Muscle of leg (tissue), 11 donors: ENCODE data around the gene CDH13. TPM values are rescaled to one million over a fixed set of nuclear protein-coding genes. Genes with fewer than 3 reads are reported as not detected.

Source experiments
- DNase-seq: peaks from one replicate; pipeline ENCODE4 v3.0.0; 2013
- H3K27ac ChIP-seq: one replicate; pipeline ENCODE4 v1.5.1; 2013; ENCODE audit warnings: mild to moderate bottlenecking, low read length, control low read depth
- H3K27me3 ChIP-seq: one replicate; pipeline ENCODE4 v1.6.1; 2013; ENCODE audit warnings: low read length; ENCODE audit not compliant: control insufficient read depth, insufficient read depth
- H3K36me3 ChIP-seq: one replicate; pipeline ENCODE4 v1.6.1; 2013; ENCODE audit warnings: low read length; ENCODE audit not compliant: control insufficient read depth, insufficient read depth
- H3K4me1 ChIP-seq: one replicate; pipeline ENCODE4 v1.6.1; 2013; ENCODE audit warnings: low read length; ENCODE audit not compliant: control insufficient read depth, insufficient read depth
- H3K4me3 ChIP-seq: one replicate; pipeline ENCODE4 v1.5.1; 2013; ENCODE audit warnings: low read length, control low read depth
- H3K9me3 ChIP-seq: replicated peaks from 2 replicates; pipeline ENCODE4 v1.6.1; 2013; ENCODE audit warnings: low read depth, low read length; ENCODE audit not compliant: control insufficient read depth
- WGBS: methylation state at CpG from one replicate; pipeline ENCODE4 v1.1.5; 2013; ENCODE audit warnings: missing lambda C conversion rate; ENCODE audit not compliant: insufficient coverage; 5-methylcytosine and 5-hydroxymethylcytosine counted together
- polyA plus RNA-seq, 8 donors: library from polyadenylated mRNA; unstranded; fragments of 120-200 nt; gene quantifications; one replicate each; pipeline versions ENCODE4 v1.2.1 to v1.2.3, GENCODE V29; 2013; ENCODE audit warnings: inconsistent platforms in 1 of 8, low replicate concordance in 1 of 8; ENCODE audit not compliant: insufficient read length in 8 of 8, insufficient read depth in 1 of 8
- total RNA-seq: library from RNA; stranded (reverse); fragments of 120-200 nt; gene quantifications from one replicate; pipeline ENCODE4 v1.2.4, GENCODE V29; 2013

Gene CDH13
- total and polyA plus RNA-seq, 9 donors, result 30.5 to 55.7 (median 47.9) TPM

DNA sequence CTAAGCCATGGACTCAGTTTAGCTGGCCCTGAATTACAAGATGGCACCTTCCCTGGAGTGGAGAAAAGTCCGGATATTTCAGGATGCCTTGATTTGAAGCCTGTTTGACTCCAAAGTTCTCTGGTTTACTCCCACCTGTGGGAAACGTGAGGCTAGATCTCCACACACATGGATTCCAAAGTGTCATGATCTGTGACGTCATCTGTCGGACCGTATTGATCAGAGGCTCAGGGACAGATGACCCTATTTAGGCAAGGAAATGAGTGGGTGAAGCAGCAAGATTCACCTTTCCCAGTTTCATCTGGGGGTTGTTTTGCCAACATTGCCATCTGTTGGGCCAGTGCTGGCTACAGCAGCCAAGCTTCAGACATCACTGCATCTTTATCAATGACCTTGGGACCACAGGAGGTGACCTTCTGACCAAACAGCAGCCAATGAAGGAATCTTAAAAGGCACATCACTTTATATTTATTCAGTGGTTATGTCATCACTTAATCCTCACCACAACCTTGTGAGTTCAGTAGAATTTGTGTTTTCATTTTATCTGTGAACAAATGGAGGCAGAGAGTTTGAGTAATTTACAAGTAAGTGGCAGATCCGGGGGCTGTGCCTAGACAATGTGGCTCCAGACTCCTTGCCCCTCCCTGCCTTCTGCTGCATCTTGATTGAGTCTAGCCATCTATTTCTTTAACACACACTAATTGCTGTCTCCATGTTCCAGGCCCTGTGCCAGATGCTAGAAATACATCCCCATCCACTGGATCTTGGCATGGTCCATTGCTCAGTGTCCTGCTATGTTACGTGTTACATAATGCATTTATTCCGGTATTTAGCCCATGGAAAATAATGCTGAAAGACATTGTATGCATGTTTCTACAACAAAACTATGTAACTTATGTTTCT is 1.5 kb upstream of the CDH13 start:
- Histone ChIP-seq H3K4me3 (no peak overlapping the region), H3K9me3 (no peaks in the 10 kb centered on the region), H3K4me1 (peaks cover 27% of the 10 kb centered on the region), H3K27me3 (peaks cover 28% of the 10 kb centered on the region), H3K27ac (no peak overlapping the region), H3K36me3 (no peaks in the 10 kb centered on the region)
- 78% methylated on average over 2 of the region's 8 CpGs for WGBS
- DNase-seq, result peak; percentile 17

- H3K36me3 ChIP-seq, result no peaks in the 10 kb centered on the region
- peak; percentile 39 for DNase-seq
- peak overlapping the region; percentile 62 for H3K4me3 ChIP-seq
- H3K27me3 ChIP-seq, result peaks cover 28% of the 10 kb centered on the region
- H3K4me1 ChIP-seq, result peaks cover 35% of the 10 kb centered on the region
- H3K27ac ChIP-seq, result peak overlapping the region; percentile 88
- 11% methylated on average over 13 of the region's 13 CpGs for WGBS
- H3K9me3 ChIP-seq, result no peaks in the 10 kb centered on the region
These were observed 1.3 kb downstream of the CDH13 start for GRCh38 chr16:82628088-82628423.

GRCh38 chr16:82628711-82629110 is 1.9 kb downstream of the CDH13 start:
- no peak overlapping the region for H3K4me3 ChIP-seq
- WGBS, result 37% methylated on average over 3 of the region's 3 CpGs
- no peaks in the 10 kb centered on the region for H3K36me3 ChIP-seq
- no peaks in the 10 kb centered on the region for H3K9me3 ChIP-seq
- peaks cover 41% of the 10 kb centered on the region for H3K4me1 ChIP-seq
- peak overlapping the region; percentile 88 for H3K27ac ChIP-seq
- peak; percentile 27 for DNase-seq
- peaks cover 28% of the 10 kb centered on the region for H3K27me3 ChIP-seq

DNA sequence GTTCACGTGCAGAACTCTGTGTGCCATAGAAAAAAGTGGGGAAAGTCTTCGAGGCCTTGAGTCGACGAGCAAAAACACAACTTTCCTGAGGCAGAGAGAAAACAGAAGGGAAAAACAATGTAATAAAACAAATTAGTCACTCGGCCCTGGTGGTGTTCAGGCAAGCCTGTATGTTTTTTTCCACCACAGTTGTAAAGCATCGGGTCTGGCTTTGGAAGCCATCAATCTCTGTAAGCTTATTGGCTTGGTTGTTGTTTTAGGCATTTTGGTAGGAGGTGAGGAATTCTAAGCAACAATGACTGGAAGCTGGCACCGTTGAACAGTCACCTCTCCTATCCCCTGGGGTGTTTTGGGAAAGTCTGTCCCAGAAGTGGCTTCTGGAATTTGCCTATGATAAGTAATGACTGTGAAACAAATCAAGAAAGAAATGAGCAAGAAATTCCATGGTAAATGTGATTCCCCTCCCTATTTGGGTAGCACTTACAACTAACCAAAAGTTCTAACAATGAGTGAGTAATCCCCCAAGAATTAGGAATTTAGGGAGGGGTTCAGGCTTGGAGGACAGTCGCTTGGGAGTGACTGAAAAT is 2.8 kb downstream of the CDH13 start:
- H3K9me3 ChIP-seq, result no peaks in the 10 kb centered on the region
- peaks cover 49% of the 10 kb centered on the region for H3K4me1 ChIP-seq
- peak; percentile 39 for DNase-seq
- peak overlapping the region; percentile 52 for H3K27ac ChIP-seq
- no peak overlapping the region for H3K4me3 ChIP-seq
- WGBS, result 35% methylated on average over 5 of the region's 8 CpGs
- no peaks in the 10 kb centered on the region for H3K36me3 ChIP-seq
- H3K27me3 ChIP-seq, result peaks cover 24% of the 10 kb centered on the region

DNA sequence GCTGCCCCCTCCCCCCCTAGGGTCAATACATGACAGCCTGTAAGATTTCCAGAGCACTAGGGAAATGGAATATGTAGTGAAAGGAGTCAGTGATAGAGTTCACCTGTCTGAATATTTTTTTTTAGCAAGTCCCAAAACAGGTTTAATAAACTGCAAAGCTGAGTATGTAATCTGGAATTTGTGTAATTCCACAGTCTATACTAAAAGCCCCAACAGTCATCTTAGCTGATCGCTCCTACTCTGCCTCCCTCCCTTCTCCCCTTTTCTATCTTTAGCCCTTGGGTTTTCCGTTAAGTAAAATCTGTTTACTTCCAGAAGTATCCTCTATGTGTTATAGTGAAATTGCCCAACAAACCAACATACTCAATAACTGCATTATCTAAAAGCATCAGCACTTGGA is 3.5 kb downstream of the CDH13 start:
- Histone ChIP-seq H3K4me1 (peaks cover 56% of the 10 kb centered on the region), H3K36me3 (no peaks in the 10 kb centered on the region), H3K4me3 (no peak overlapping the region), H3K9me3 (no peaks in the 10 kb centered on the region), H3K27ac (peak overlapping the region; percentile 13), H3K27me3 (peaks cover 21% of the 10 kb centered on the region)
- WGBS, result no CpG with 5 or more reads among the region's 2 CpGs
- no peak for DNase-seq

GRCh38 chr16:82630688-82631087 is 3.9 kb downstream of the CDH13 start:
- Histone ChIP-seq H3K9me3 (no peaks in the 10 kb centered on the region), H3K27me3 (peaks cover 21% of the 10 kb centered on the region), H3K36me3 (peaks cover 2% of the 10 kb centered on the region), H3K4me1 (peaks cover 61% of the 10 kb centered on the region), H3K4me3 (no peak overlapping the region), H3K27ac (no peak overlapping the region)
- no CpG with 5 or more reads among the region's 3 CpGs for WGBS
- peak; percentile 34 for DNase-seq

DNA sequence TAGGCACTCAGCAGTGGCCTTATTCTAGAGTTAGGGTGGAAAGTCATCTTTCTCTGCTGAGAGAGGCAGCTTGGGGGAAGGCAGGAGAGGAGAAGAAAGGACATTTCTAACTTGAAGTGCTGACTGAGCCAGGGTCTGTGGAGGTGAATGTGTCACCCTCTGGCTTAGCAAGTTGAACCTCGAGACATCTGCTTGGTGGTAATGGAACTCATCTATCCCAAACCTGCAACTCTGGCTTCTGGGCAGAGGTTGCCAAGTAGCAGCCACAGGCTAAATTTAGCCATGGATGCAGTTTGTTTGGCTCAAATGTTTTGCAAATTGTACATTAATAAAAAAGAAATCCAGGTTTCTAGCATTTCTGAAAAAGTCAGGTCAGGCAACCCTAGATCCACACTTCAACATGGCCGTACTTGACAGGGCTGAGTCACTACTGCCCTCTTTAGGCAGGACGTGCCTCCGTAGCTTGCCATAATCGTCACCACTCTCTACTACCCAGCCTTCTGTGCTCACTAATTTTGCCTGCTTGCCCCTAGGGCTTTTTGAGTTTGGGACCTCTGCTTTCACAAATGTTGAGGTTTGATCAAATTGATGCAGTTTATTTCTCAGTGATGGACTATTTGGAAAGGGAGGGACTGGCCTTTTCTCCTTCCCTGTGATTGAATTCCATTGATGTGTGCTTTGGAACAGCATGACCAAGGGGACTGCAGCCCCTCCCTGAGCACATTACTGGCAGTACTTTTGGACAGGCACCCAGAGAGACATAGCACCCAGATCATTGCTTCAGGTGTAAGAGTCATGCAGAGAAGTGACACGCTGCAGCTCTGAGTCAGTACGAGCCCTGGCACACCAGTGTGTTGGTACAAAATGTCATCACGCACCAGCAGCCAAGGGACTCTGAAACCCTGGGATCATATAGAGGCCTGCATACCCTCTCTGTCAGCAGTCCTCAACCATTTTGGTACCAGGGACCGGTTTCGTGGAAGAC is 5.2 kb downstream of the CDH13 start:
- 72% methylated on average over 3 of the region's 10 CpGs for WGBS
- Histone ChIP-seq H3K4me3 (no peak overlapping the region), H3K27ac (no peak overlapping the region), H3K4me1 (peaks cover 64% of the 10 kb centered on the region), H3K36me3 (peaks cover 2% of the 10 kb centered on the region), H3K27me3 (peaks cover 14% of the 10 kb centered on the region), H3K9me3 (no peaks in the 10 kb centered on the region)
- DNase-seq, result no peak

DNA sequence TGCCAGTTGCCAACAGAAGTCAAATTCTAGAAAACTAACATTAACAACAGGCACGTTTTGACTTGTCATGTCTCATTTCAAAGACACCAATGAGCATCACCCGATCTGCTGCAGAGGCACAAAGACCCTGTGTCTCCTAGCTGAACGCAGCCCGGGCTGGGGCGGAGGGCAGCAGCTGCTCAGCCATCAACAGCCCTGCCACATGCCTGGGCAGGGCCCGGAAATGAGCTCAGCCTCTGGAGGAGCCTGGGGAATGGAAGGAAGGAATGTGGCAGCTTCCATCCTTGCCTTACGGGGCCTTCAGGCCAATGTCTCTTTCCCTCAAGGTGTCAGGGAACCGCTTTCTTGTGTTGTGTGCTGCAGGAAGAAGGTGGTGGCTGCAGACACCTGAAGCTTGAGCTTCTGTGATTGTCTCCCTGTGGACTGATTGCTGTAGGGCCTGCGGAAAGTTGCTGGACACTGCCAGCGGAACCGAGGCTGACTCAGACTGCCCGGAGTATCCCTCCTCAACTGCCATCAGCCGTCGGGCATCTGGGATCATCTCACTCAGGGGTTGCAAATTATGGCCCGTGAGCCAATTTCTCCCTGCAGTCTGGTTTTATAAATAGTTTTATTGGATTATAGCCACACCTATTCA is 7.3 kb downstream of the CDH13 start:
- Histone ChIP-seq H3K4me1 (peaks cover 52% of the 10 kb centered on the region), H3K4me3 (no peak overlapping the region), H3K27me3 (no peaks in the 10 kb centered on the region), H3K9me3 (no peaks in the 10 kb centered on the region), H3K36me3 (peaks cover 2% of the 10 kb centered on the region), H3K27ac (peak overlapping the region; percentile 74)
- 36% methylated on average over 4 of the region's 15 CpGs for WGBS
- DNase-seq, result peak; percentile 86

- Histone ChIP-seq H3K9me3 (no peaks in the 10 kb centered on the region), H3K27me3 (no peaks in the 10 kb centered on the region), H3K4me3 (no peak overlapping the region), H3K4me1 (peaks cover 42% of the 10 kb centered on the region), H3K36me3 (peaks cover 2% of the 10 kb centered on the region), H3K27ac (peak overlapping the region; percentile 74)
- WGBS, result 91% methylated on average over 1 of the region's 2 CpGs
- no peak for DNase-seq
These were observed 8.3 kb downstream of the CDH13 start for GRCh38 chr16:82634955-82635610.
